ENCODE results near the gene DNAH8.

DNAH8 gene

GRCh38 chr6:39056681-39057080 lies 341.6 kb downstream of the DNAH8 start:
- DNase-seq: no peak

GRCh38 chr6:39057251-39058155 lies 342.4 kb downstream of the DNAH8 start:
- DNase-seq: no peak

- DNase-seq: no peak
Observed at GRCh38 chr6:39058471-39059147, 343.5 kb downstream of the DNAH8 start.

GRCh38 chr6:39059496-39060310 lies 344.6 kb downstream of the DNAH8 start:
- DNase-seq: no peak

GRCh38 chr6:39060467-39061160 lies 345.5 kb downstream of the DNAH8 start:
- no peak for DNase-seq

- no peak for DNase-seq
Observed at GRCh38 chr6:39061182-39061581, 346.1 kb downstream of the DNAH8 start.

- DNase-seq: no peak
Observed at GRCh38 chr6:39061588-39061987, 346.5 kb downstream of the DNAH8 start.

GRCh38 chr6:39062014-39062740 lies 347.1 kb downstream of the DNAH8 start:
- DNase-seq: no peak

- DNase-seq: no peak
Observed at GRCh38 chr6:39063526-39063925, 348.4 kb downstream of the DNAH8 start.

GRCh38 chr6:39065561-39065960 lies 350.4 kb downstream of the DNAH8 start:
- DNase-seq: no peak

- DNase-seq: no peak
Observed at GRCh38 chr6:39068391-39068790, 353.3 kb downstream of the DNAH8 start.

- DNase-seq: no peak
Observed at GRCh38 chr6:39072830-39073229, 357.7 kb downstream of the DNAH8 start.

GRCh38 chr6:39073471-39074355 lies 358.6 kb downstream of the DNAH8 start:
- DNase-seq: no peak

- DNase-seq: no peak
Observed at GRCh38 chr6:39074486-39074885, 359.4 kb downstream of the DNAH8 start.

GRCh38 chr6:39075010-39075686 lies 360.0 kb downstream of the DNAH8 start:
- no peak for DNase-seq

- no peak for DNase-seq
Observed at GRCh38 chr6:39075807-39076622, 360.9 kb downstream of the DNAH8 start.

GRCh38 chr6:39076623-39077535 lies 361.8 kb downstream of the DNAH8 start:
- DNase-seq: peak; percentile 25 to 44 (median 36)

- no peak for DNase-seq
Observed at GRCh38 chr6:39077882-39078594, 362.9 kb downstream of the DNAH8 start.
